ENCODE measurements around the gene DRAXIN. TPM values are rescaled to one million over a fixed set of nuclear protein-coding genes. Genes with fewer than 3 reads are reported as not detected.

DRAXIN gene
- total and polyA plus RNA-seq, 2 donors (not counting 3 experiments of a cell fraction or from before 2014, with no cell fraction given): 0.44 to 3.2 TPM

GRCh38 chr1:11714831-11715575, 23.5 kb downstream of the DRAXIN start:
- no peaks in the 10 kb centered on the region for H3K36me3 ChIP-seq (ENCODE audit: control insufficient read depth in 2 of 2, extremely low read depth in 1 of 2, insufficient read depth in 2 of 2, low read length in 2 of 2)
- POLR2A ChIA-PET: interaction anchor here (0.6 kb wide), 1 partner anchor 447 kb away, joined by 3 read pairs; no protein-coding TSS in a partner anchor
- H3K4me1 ChIP-seq (ENCODE audit: control insufficient read depth, extremely low read depth, insufficient read depth, low read length): peaks cover 4% of the 10 kb centered on the region
- no peak overlapping the region for H3K27ac ChIP-seq (ENCODE audit: insufficient read depth, low read depth, low read length)
- no peak overlapping the region for H3K9ac ChIP-seq (replicated peaks; ENCODE audit: extremely low read depth, insufficient read depth, low read length)
- H3K27me3 ChIP-seq (ENCODE audit: control insufficient read depth in 2 of 2, insufficient read depth in 2 of 2, low read length in 2 of 2): no peaks in the 10 kb centered on the region
- intact Hi-C loops (cut with micrococcal nuclease) (loop anchor here (5.0 kb wide), 1 partner anchor 33 kb away; the partner anchor contains the start of gene MAD2L2), dilution Hi-C loops (cut with MboI; ENCODE audit: extremely low pct_ligation_motif_present, low sequenced_read_pairs) (no loop called here)
- H3K79me2 ChIP-seq (ENCODE audit: control insufficient read depth, insufficient read depth, low read length): no peaks in the 10 kb centered on the region
- no TSS peak for BruUV-seq (replicated peaks)
- no peaks in the 10 kb centered on the region for H4K20me1 ChIP-seq (replicated peaks; ENCODE audit: control insufficient read depth, extremely low read depth, insufficient read depth, low read length)
- TF ChIP-seq JUN (IDR thresholded peaks at IDR 0.05; ENCODE audit: borderline replicate concordance, insufficient read depth, insufficient read length, low read depth) (no peak), CTCF (IDR thresholded peaks at IDR 0.05; ENCODE audit: extremely low read depth in 1 of 2, insufficient read depth in 1 of 2, low read depth in 1 of 2, low read length in 2 of 2) (no peak), MAX (IDR thresholded peaks at IDR 0.05; ENCODE audit: insufficient read depth, insufficient read length) (no peak), POLR2AphosphoS5 (IDR thresholded peaks at IDR 0.05; ENCODE audit: insufficient read depth, low read depth, low read length) (no peak), POLR2A (IDR thresholded peaks at IDR 0.05; ENCODE audit: low read depth, low read length) (no peak), FOS (IDR thresholded peaks at IDR 0.05; ENCODE audit: borderline replicate concordance, insufficient read depth, low read length) (no peak), MYC (IDR thresholded peaks at IDR 0.05; ENCODE audit: low read depth, low read length) (no peak), GATA2 (IDR thresholded peaks at IDR 0.05; ENCODE audit: insufficient read depth, insufficient read length, low read depth, low read length) (no peak), EZH2 (IDR thresholded peaks at IDR 0.05; ENCODE audit: borderline replicate concordance, low read depth, low read length, severe bottlenecking) (no peak)
- CTCF ChIA-PET: interaction anchor here (0.9 to 9.8 kb wide), 8 partner anchors 51 to 678 kb away, joined by 3 to 170 read pairs (median 6); partner anchors contain the start of gene FBXO6
- H2AFZ ChIP-seq (ENCODE audit: low read depth, low read length): no peak overlapping the region
- DNase-seq (ENCODE audit: low read depth, low spot score): no peak
- H3K4me2 ChIP-seq (ENCODE audit: insufficient read depth, low read length): no peak overlapping the region
- no peaks in the 10 kb centered on the region for H3K9me1 ChIP-seq (replicated peaks; ENCODE audit: control insufficient read depth, extremely low read depth, insufficient read depth, low read length)
- H3K4me3 ChIP-seq (replicated peaks in 1 of 3; ENCODE audit: insufficient read depth in 1 of 3, low read depth in 1 of 3, low read length in 3 of 3): no peak overlapping the region
- no peak for FAIRE-seq
- H3K9me3 ChIP-seq (replicated peaks; ENCODE audit: control insufficient read depth, insufficient read depth, low read length): no peaks in the 10 kb centered on the region
